Body of pancreas (tissue), 4 donors: ENCODE measurements around the gene NINL. TPM values are rescaled to one million over a fixed set of nuclear protein-coding genes. Genes with fewer than 3 reads are reported as not detected.
A peak's percentile ranks its signal among the peaks of the same experiment; 100 is the strongest.

Experiments used
- ATAC-seq: fragments of 150-250 bp; one replicate; pipeline ENCODE4 v1.9.1; 2016
- DNase-seq, 4 donors: peaks; one replicate each; pipeline ENCODE4 v3.0.0-alpha.2; 2019
- H3K27ac ChIP-seq, 4 donors: fragments of 200-600 bp; sonication (generic); 1 replicate in 3 of 4; 2 replicates in 1 of 4; pipeline versions ENCODE4 v1.5.1 to v1.6.1; 2016 to 2019; ENCODE audit warnings: mild to moderate bottlenecking in 1 of 4, mixed read lengths in 1 of 4, moderate library complexity in 1 of 4
- H3K27me3 ChIP-seq, 2 donors: fragments of 200-600 bp; sonication (generic); one replicate each; pipeline ENCODE4 v1.6.0; 2016; ENCODE audit warnings: mild to moderate bottlenecking in 1 of 2
- H3K36me3 ChIP-seq, 2 donors: fragments of 200-600 bp; sonication (generic); replicated peaks in 1 of 2; 2 replicates each; pipeline ENCODE4 v1.5.1; 2016; ENCODE audit warnings: low read depth in 2 of 2; ENCODE audit not compliant: insufficient read depth in 1 of 2
- H3K4me1 ChIP-seq: fragments of 200-600 bp; sonication (generic); one replicate; pipeline ENCODE4 v1.6.0; 2016
- H3K4me3 ChIP-seq, 2 donors: fragments of 200-600 bp; sonication (generic); 1 replicate in 1 of 2; 2 replicates in 1 of 2; pipeline ENCODE4 v1.5.1; 2016 to 2019
- H3K9me3 ChIP-seq, 3 donors: fragments of 200-600 bp; sonication (generic); 1 replicate in 2 of 3; 2 replicates in 1 of 3; pipeline ENCODE4 v1.5.1; 2016
- POLR2A ChIP-seq, 3 donors: fragments of 450-650 bp; IDR thresholded peaks; one replicate each; pipeline ENCODE4 v1.6.1; 2016; ENCODE audit warnings: antibody characterized with exemption in 3 of 3, mild to moderate bottlenecking in 2 of 3
- WGBS, 2 donors: methylation state at CpG; one replicate each; pipeline ENCODE4 v1.1.5; 2017; 5-methylcytosine and 5-hydroxymethylcytosine counted together
- intact Hi-C: fragments of 100-400 bp; cut with DNase I; formaldehyde crosslinking; loops from one replicate; pipeline ENCODE4 v1.15.1; 2023
- total RNA-seq, 2 donors: library from RNA; depleted of rRNA; stranded (reverse); fragments of >200 nt; gene quantifications; one replicate each; pipeline ENCODE4 v1.1.0, GENCODE V29; 2016
- TF ChIP-seq, protein P1 (sequence below), 7 experiments: fragments of 450-650 bp in 4 of 7; fragments of 200-600 bp in 3 of 7; sonication (generic) in 3 of 7; IDR thresholded peaks; one replicate each; pipeline ENCODE4 v1.5.1; 2016 to 2019; ENCODE audit warnings: antibody characterized with exemption in 7 of 7

NINL gene
- total RNA-seq, 2 donors from 2014 or later = 6.7 to 34.9 TPM

GRCh38 chr20:25461786-25462545 is 123.4 kb downstream of the NINL start:
- Histone ChIP-seq H3K36me3 (no peaks in the 10 kb centered on the region), H3K27ac (no peak overlapping the region), H3K4me3 (no peak overlapping the region), H3K9me3 (no peaks in the 10 kb centered on the region), H3K27me3 (no peaks in the 10 kb centered on the region), H3K4me1 (no peaks in the 10 kb centered on the region)
- no peak for TF ChIP-seq POLR2A (IDR thresholded peaks at IDR 0.05)
- TF ChIP-seq, protein P1, sequence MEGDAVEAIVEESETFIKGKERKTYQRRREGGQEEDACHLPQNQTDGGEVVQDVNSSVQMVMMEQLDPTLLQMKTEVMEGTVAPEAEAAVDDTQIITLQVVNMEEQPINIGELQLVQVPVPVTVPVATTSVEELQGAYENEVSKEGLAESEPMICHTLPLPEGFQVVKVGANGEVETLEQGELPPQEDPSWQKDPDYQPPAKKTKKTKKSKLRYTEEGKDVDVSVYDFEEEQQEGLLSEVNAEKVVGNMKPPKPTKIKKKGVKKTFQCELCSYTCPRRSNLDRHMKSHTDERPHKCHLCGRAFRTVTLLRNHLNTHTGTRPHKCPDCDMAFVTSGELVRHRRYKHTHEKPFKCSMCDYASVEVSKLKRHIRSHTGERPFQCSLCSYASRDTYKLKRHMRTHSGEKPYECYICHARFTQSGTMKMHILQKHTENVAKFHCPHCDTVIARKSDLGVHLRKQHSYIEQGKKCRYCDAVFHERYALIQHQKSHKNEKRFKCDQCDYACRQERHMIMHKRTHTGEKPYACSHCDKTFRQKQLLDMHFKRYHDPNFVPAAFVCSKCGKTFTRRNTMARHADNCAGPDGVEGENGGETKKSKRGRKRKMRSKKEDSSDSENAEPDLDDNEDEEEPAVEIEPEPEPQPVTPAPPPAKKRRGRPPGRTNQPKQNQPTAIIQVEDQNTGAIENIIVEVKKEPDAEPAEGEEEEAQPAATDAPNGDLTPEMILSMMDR (IDR thresholded peaks at IDR 0.05) = no peak
- 75 to 86% methylated on average over 18 of the region's 18 CpGs for whole genome bisulfite sequencing, 2 donors
- intact Hi-C loops = no loop called here
- ATAC-seq (no peak), DNase-seq (peak in 1 of 4 donors; percentile 18)

DNA sequence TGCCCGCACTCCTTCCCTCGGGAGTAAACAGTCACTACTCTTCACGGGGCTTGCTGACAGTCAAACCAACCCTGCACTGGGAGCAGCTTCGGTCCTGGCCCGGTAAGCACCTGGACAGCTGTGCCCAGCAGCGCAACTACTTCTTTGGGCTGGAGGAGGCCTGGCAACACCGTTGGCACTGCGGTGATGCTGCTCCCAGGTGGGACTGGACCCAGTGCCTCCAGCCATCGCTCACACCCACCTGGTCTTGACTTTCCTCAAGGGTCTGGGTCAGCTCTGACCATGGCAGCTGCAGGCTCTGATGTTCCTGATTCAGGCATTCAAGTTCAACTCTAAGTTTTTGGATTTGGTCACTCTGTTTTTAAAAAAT is 124.1 kb downstream of the NINL start:
- Histone ChIP-seq H3K36me3 (no peaks in the 10 kb centered on the region), H3K27me3 (no peaks in the 10 kb centered on the region), H3K4me3 (no peak overlapping the region), H3K4me1 (no peaks in the 10 kb centered on the region), H3K27ac (no peak overlapping the region), H3K9me3 (no peaks in the 10 kb centered on the region)
- intact Hi-C loops = no loop called here
- TF ChIP-seq, protein P1 (IDR thresholded peaks at IDR 0.05) = no peak
- no peak for TF ChIP-seq POLR2A (IDR thresholded peaks at IDR 0.05)
- ATAC-seq = no peak
- WGBS, 2 donors = 73 to 84% methylated on average over 9 of the region's 9 CpGs
- no peak for DNase-seq

DNA sequence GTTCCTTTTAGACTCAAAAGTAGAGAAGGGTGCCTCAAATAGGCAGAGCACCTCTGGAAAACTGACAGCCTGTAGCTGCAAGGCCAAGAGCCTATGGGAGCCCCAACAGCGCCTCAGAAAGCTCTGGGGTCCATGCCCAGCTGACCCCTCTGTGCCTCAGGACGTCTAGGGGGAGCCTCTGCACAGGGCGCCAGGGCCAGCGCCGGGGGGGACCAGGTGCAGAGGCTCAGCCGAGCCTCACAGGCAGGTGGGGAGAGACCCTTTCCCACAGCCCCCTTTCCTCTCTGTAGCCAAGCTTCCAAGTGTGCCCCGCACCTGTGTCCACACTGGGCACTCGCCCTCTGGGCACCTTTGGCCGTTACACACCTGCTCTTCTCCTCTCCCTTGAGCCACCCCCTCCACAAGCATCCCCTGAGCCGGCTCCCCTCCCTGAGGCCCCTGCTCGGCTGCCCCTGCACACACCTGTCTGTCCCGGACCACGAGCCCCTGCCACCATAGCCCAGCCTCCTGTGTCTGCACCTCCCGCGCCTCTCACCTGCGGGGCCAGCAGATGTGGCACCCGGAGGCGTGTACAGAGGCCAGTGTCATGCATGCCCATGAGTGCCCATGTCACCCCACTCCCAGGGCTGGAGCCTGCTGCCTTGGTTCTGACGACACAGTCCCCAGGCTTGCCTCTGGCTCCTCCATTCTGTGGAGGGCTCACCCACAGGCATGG is 124.6 kb downstream of the NINL start:
- no peaks in the 10 kb centered on the region for H3K27me3 ChIP-seq
- H3K4me1 ChIP-seq = no peaks in the 10 kb centered on the region
- ATAC-seq (no peak), DNase-seq (no peak)
- intact Hi-C loops = no loop called here
- WGBS, 2 donors = 89% methylated on average over 14 to 15 of the region's 19 CpGs
- H3K9me3 ChIP-seq = no peaks in the 10 kb centered on the region
- no peak for TF ChIP-seq POLR2A (IDR thresholded peaks at IDR 0.05)
- TF ChIP-seq, protein P1 (IDR thresholded peaks at IDR 0.05) = no peak
- no peak overlapping the region for H3K4me3 ChIP-seq
- no peaks in the 10 kb centered on the region for H3K36me3 ChIP-seq
- H3K27ac ChIP-seq = no peak overlapping the region

DNA sequence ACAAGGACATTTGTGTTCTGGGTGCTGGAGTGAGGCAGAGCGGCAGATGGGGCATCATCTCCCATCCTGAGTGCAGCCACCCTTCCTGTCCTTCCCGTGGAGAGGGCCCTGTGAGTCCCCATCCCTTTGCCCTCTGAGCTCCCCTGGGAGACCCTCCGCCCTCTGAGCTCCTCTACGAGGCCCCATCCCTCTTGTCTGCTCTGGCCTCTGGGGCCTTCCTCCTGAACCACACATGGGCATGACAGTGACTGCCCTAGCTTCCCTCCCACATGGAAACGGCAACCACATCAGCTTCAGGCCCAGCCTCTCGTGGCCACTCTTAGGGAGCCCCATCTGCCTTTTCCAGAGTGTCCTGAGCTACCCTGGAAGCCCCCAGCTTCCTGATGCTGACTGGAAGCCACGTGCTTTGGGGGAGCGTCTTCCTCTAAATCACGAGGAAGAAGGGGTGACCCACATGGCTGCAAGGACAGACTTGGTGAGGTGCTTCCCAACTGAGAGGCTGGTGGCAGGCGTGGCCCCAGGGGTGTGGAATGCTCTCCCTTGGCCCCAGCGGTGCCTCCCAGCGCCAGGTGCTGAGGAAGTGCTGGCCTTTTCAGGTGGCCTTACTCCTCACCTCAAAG is 125.3 kb downstream of the NINL start:
- no peaks in the 10 kb centered on the region for H3K36me3 ChIP-seq
- no peaks in the 10 kb centered on the region for H3K27me3 ChIP-seq
- no peaks in the 10 kb centered on the region for H3K4me1 ChIP-seq
- intact Hi-C loops = no loop called here
- no peak for ATAC-seq
- 75 to 86% methylated on average over 12 of the region's 12 CpGs for WGBS, 2 donors
- H3K9me3 ChIP-seq = no peaks in the 10 kb centered on the region
- no peak overlapping the region for H3K27ac ChIP-seq
- H3K4me3 ChIP-seq = no peak overlapping the region
- DNase-seq = no peak
- TF ChIP-seq, protein P1 (IDR thresholded peaks at IDR 0.05) = no peak
- TF ChIP-seq POLR2A (IDR thresholded peaks at IDR 0.05) = no peak
